ENCODE measurements around the gene FSTL5. TPM values are rescaled to one million over a fixed set of nuclear protein-coding genes. Genes with fewer than 3 reads are reported as not detected.

The FSTL5 gene
- total and polyA plus RNA-seq, 2 of the 8 experiments (the other 6 are each of a cell fraction or from before 2014, with no cell fraction given) = 0.09 to 0.32 TPM

DNA sequence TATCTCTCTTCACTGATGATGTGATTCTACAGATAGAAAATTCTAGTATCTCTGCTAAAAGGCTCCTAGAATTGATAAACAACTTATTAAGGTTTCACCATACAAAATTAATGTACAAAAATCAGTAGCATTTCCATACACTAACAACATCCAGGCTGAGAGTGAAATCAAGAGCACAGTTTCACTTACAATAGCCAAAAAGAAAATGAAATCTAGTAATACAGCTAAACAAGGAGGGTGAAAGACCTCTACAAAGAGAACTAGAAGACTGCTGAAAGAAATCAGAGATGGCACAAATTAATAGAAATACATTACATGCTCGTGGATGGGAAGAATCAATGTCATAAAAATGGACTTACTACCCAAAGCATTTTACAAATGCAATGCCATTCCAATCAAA lies 751.9 kb downstream of the FSTL5 start (continued):
- no peak for TF ChIP-seq ZNF274 (IDR thresholded peaks at IDR 0.05; ENCODE audit: borderline replicate concordance, extremely low read depth, low read length)
- no peak for TF ChIP-seq CBX5 (IDR thresholded peaks at IDR 0.05; ENCODE audit: low read depth, low read length)
- TF ChIP-seq GTF2F1 (IDR thresholded peaks at IDR 0.05; ENCODE audit: borderline replicate concordance, low read depth, low read length) = no peak
- TF ChIP-seq SUZ12 (IDR thresholded peaks at IDR 0.05; ENCODE audit: low read length) = no peak
- TF ChIP-seq ATF2 (IDR thresholded peaks at IDR 0.05; ENCODE audit: low read length) = no peak

Measured in H1 (cell line).